Naive thymus-derived CD8-positive, alpha-beta T cell (primary cell): Measurements from ENCODE around the gene F12. TPM values are rescaled to one million over a fixed set of nuclear protein-coding genes. Genes with fewer than 3 reads are reported as not detected.
A peak's percentile ranks its signal among the peaks of the same experiment; 100 is the strongest.

Experiments
- ATAC-seq, 2 donors: fragments of 150-1000 bp; cut with Tn5 transposase in 1 of 2; sonication (Bioruptor Pico), chemical (Tn5 transposase) in 1 of 2; 1 replicate in 1 of 2; 2 replicates in 1 of 2; pipeline ENCODE4 v1.10.0; 2021; ENCODE audit warnings: mild to moderate bottlenecking in 2 of 2, moderate library complexity in 2 of 2
- POLR2A ChIA-PET: fragments of 350-600 bp; sonication (Branson Sonifier 250); formaldehyde crosslinking; loops from one replicate; lab custom pipeline; 2021; ENCODE audit warnings: antibody characterized with exemption; lab: Charles Lee
- DNase-seq, 10 donors: peaks; one replicate each; pipeline versions ENCODE4 v3.0.0 to v3.0.0-alpha.2; 2020 to 2022
- H3K27ac Mint-ChIP-seq, 10 donors: one replicate each; pipeline ENCODE4 v1.8.0; 2020 to 2022; ENCODE audit warnings: mild to moderate bottlenecking in 10 of 10, mixed read lengths in 10 of 10, moderate library complexity in 4 of 10, inconsistent platforms in 1 of 10
- H3K27me3 Mint-ChIP-seq, 5 donors: one replicate each; pipeline ENCODE4 v1.8.0; 2021 to 2022; ENCODE audit warnings: mixed read lengths in 5 of 5
- H3K36me3 Mint-ChIP-seq, 3 donors: one replicate each; pipeline ENCODE4 v1.8.0; 2020 to 2022; ENCODE audit warnings: mixed read lengths in 3 of 3, mild to moderate bottlenecking in 2 of 3, inconsistent platforms in 1 of 3
- H3K4me1 Mint-ChIP-seq, 4 donors: one replicate each; pipeline ENCODE4 v1.8.0; 2021 to 2022; ENCODE audit warnings: mixed read lengths in 4 of 4
- H3K4me3 Mint-ChIP-seq, 10 donors: one replicate each; pipeline ENCODE4 v1.8.0; 2020 to 2022; ENCODE audit warnings: mild to moderate bottlenecking in 10 of 10, mixed read lengths in 10 of 10, moderate library complexity in 6 of 10, inconsistent platforms in 1 of 10
- H3K9me3 Mint-ChIP-seq, 9 donors: one replicate each; pipeline ENCODE4 v1.8.0; 2020 to 2022; ENCODE audit warnings: mixed read lengths in 9 of 9, mild to moderate bottlenecking in 3 of 9, inconsistent platforms in 1 of 9, moderate library complexity in 1 of 9
- polyA plus RNA-seq, 3 donors: library from polyadenylated mRNA; unstranded; fragments of 300-500 nt; fragmentation: Illumina TruSeq; gene quantifications; one replicate each; pipeline ENCODE4 v1.2.3, GENCODE V29; 2021
- total RNA-seq, 8 experiments: library from RNA in 2 of 8; stranded (reverse) in 2 of 8; gene quantifications; one replicate each; pipeline ENCODE4 v1.2.3 and lab custom pipeline; 2021 to 2026

Gene F12
- total and polyA plus RNA-seq, 5 experiments from 2014 or later, result 0.21 to 0.26 (median 0.25) TPM; not detected in 2

GRCh38 chr5:177355868-177356168 is 53.5 kb downstream of the F12 start:
- Mint-ChIP-seq H3K36me3 (peaks cover 0 to 8% (median 1%) of the 10 kb centered on the region in 3 donors), H3K4me1 (peaks cover 36 to 76% (median 72%) of the 10 kb centered on the region in 4 donors), H3K9me3 (peaks cover 0 to 2% (median 0%) of the 10 kb centered on the region in 9 donors), H3K27ac (peak overlapping the region in 9 of 10 donors; percentile 74 to 95 (median 91)), H3K27me3 (no peaks in the 10 kb centered on the region), H3K4me3 (peak overlapping the region in 5 of 10 donors; percentile 11 to 98 (median 22))
- POLR2A ChIA-PET, result interaction anchor here (0.7 to 12.6 kb wide), 8 partner anchors 14 to 124 kb away, joined by 3 to 247 read pairs (median 4); no protein-coding TSS in a partner anchor
- no peak for DNase-seq
- no peak for ATAC-seq

- DNase-seq, result peak in 1 of 10 donors; percentile 50
- ATAC-seq, result no peak
- POLR2A ChIA-PET, result interaction anchor here (1.0 to 12.6 kb wide), 5 partner anchors 14 to 100 kb away, joined by 3 to 247 read pairs (median 4); partner anchors contain the start of gene GRK6
- peak overlapping the region in 8 of 10 donors; percentile 31 to 95 (median 79) for H3K27ac Mint-ChIP-seq
- H3K36me3 Mint-ChIP-seq, result peaks cover 0 to 8% (median 1%) of the 10 kb centered on the region in 3 donors
- peak overlapping the region in 4 of 10 donors; percentile 4 to 98 (median 14) for H3K4me3 Mint-ChIP-seq
- peaks cover 0 to 2% (median 0%) of the 10 kb centered on the region in 9 donors for H3K9me3 Mint-ChIP-seq
- H3K4me1 Mint-ChIP-seq, result peaks cover 36 to 75% (median 72%) of the 10 kb centered on the region in 4 donors
- no peaks in the 10 kb centered on the region for H3K27me3 Mint-ChIP-seq
Observed at GRCh38 chr5:177355162-177355867, 54.0 kb downstream of the F12 start.

GRCh38 chr5:177354711-177355110 is 54.7 kb downstream of the F12 start:
- Mint-ChIP-seq H3K4me3 (peak overlapping the region in 6 of 10 donors; percentile 5 to 62 (median 30)), H3K9me3 (peaks cover 0 to 2% (median 0%) of the 10 kb centered on the region in 9 donors), H3K36me3 (peaks cover 0 to 4% (median 1%) of the 10 kb centered on the region in 3 donors), H3K4me1 (peaks cover 34 to 75% (median 72%) of the 10 kb centered on the region in 4 donors), H3K27me3 (no peaks in the 10 kb centered on the region), H3K27ac (peak overlapping the region in 6 of 10 donors; percentile 13 to 91 (median 71))
- POLR2A ChIA-PET, result interaction anchor here (1.3 to 12.6 kb wide), 4 partner anchors 15 to 101 kb away, joined by 3 to 247 read pairs (median 4); partner anchors contain the start of gene GRK6
- DNase-seq (peak in 1 of 10 donors; percentile 31), ATAC-seq (no peak)

- H3K36me3 Mint-ChIP-seq, result peaks cover 0 to 6% (median 1%) of the 10 kb centered on the region in 3 donors
- POLR2A ChIA-PET, result interaction anchor here (1.4 to 12.6 kb wide), 3 partner anchors 15 to 72 kb away, joined by 3 to 247 read pairs (median 4); partner anchors contain the start of gene GRK6
- peaks cover 32 to 75% (median 72%) of the 10 kb centered on the region in 4 donors for H3K4me1 Mint-ChIP-seq
- peak overlapping the region in 4 of 10 donors; percentile 6 to 29 (median 18) for H3K4me3 Mint-ChIP-seq
- no peak for DNase-seq
- no peaks in the 10 kb centered on the region for H3K27me3 Mint-ChIP-seq
- no peak for ATAC-seq
- H3K27ac Mint-ChIP-seq, result peak overlapping the region in 6 of 10 donors; percentile 13 to 91 (median 50)
- peaks cover 0 to 2% (median 0%) of the 10 kb centered on the region in 9 donors for H3K9me3 Mint-ChIP-seq
Observed at GRCh38 chr5:177354256-177354655, 55.1 kb downstream of the F12 start.

- ATAC-seq (no peak), DNase-seq (no peak)
- Mint-ChIP-seq H3K4me1 (peaks cover 29 to 71% (median 71%) of the 10 kb centered on the region in 4 donors), H3K4me3 (peak overlapping the region in 5 of 10 donors; percentile 36 to 50 (median 41)), H3K36me3 (peaks cover 0 to 16% (median 1%) of the 10 kb centered on the region in 3 donors), H3K9me3 (peaks cover 0 to 2% (median 0%) of the 10 kb centered on the region in 9 donors), H3K27ac (peak overlapping the region in 3 of 10 donors; percentile 18 to 77 (median 59)), H3K27me3 (no peaks in the 10 kb centered on the region)
- POLR2A ChIA-PET, result interaction anchor here (0.7 to 12.6 kb wide), 5 partner anchors 16 to 64 kb away, joined by 4 to 247 read pairs (median 7); partner anchors contain the start of genes PRELID1 and RAB24
Observed at GRCh38 chr5:177353093-177353492, 56.3 kb downstream of the F12 start.

Other genes starting within 250 kb of the F12 start
- gene RAB24, start 105.8 kb downstream of the F12 start, total RNA-seq, result 10 to 100 TPM; 23.3 TPM
- 10 to 100 TPM; 20.8 to 26.9 (median 26.1) TPM for gene RAB24, start 105.8 kb downstream of the F12 start, polyA plus RNA-seq
- 10 to 100 TPM; 54.2 to 61.4 TPM for gene PRELID1, start 105.8 kb downstream of the F12 start, total RNA-seq
- 100 to 1,000 TPM; 163 to 204 (median 180) TPM for gene PRELID1, start 105.8 kb downstream of the F12 start, polyA plus RNA-seq
- 10 to 100 TPM; 13.6 to 18.1 TPM for gene MXD3, start 97.7 kb downstream of the F12 start, total RNA-seq
- 1 to 10 TPM in 1 of 3 donors, under 1 TPM in 2; 0.07 to 1.1 (median 0.44) TPM for gene MXD3, start 97.7 kb downstream of the F12 start, polyA plus RNA-seq
- 10 to 100 TPM; 77.1 to 89.0 TPM for gene LMAN2, start 57.9 kb downstream of the F12 start, total RNA-seq
- 100 to 1,000 TPM; 212 to 243 (median 242) TPM for gene LMAN2, start 57.9 kb downstream of the F12 start, polyA plus RNA-seq
- 100 to 1,000 TPM; 117 to 122 TPM for gene RGS14, start 51.6 kb downstream of the F12 start, total RNA-seq
- gene RGS14, start 51.6 kb downstream of the F12 start, polyA plus RNA-seq, result 10 to 100 TPM; 40.9 to 89.3 (median 45.9) TPM
- gene SLC34A1, start 25.1 kb downstream of the F12 start, total RNA-seq, result under 1 TPM; 0.16 to 0.25 TPM
- not detected for gene SLC34A1, start 25.1 kb downstream of the F12 start, polyA plus RNA-seq
- gene PFN3, start 8.9 kb downstream of the F12 start, total RNA-seq, result not detected
- not detected for gene PFN3, start 8.9 kb downstream of the F12 start, polyA plus RNA-seq
- 100 to 1,000 TPM; 176 to 181 TPM for gene GRK6, start 17.1 kb upstream of the F12 start, total RNA-seq
- gene GRK6, start 17.1 kb upstream of the F12 start, polyA plus RNA-seq, result 100 to 1,000 TPM in 2 of 3 donors, 10 to 100 TPM in 1; 83.1 to 204 (median 104) TPM
- gene PRR7, start 37.2 kb upstream of the F12 start, total RNA-seq, result 1 to 10 TPM; 7.6 to 7.7 TPM
- 10 to 100 TPM; 14.6 to 21.6 (median 20.6) TPM for gene PRR7, start 37.2 kb upstream of the F12 start, polyA plus RNA-seq
- 10 to 100 TPM; 57.0 to 62.9 TPM for gene DBN1, start 64.1 kb upstream of the F12 start, total RNA-seq
- gene DBN1, start 64.1 kb upstream of the F12 start, polyA plus RNA-seq, result 10 to 100 TPM; 20.5 to 25.3 (median 21.8) TPM
- gene PDLIM7, start 88.0 kb upstream of the F12 start, total RNA-seq, result 10 to 100 TPM; 16.7 to 19.1 TPM
- gene PDLIM7, start 88.0 kb upstream of the F12 start, polyA plus RNA-seq, result 1 to 10 TPM; 4.3 to 5.8 (median 5.3) TPM
- 1 to 10 TPM; 3.7 to 3.8 TPM for gene DOK3, start 100.3 kb upstream of the F12 start, total RNA-seq
- gene DOK3, start 100.3 kb upstream of the F12 start, polyA plus RNA-seq, result under 1 TPM in 1 of 3 donors, not detected in 2; 0.22 TPM
- gene DDX41, start 107.4 kb upstream of the F12 start, total RNA-seq, result 10 to 100 TPM; 84.0 to 86.4 TPM
- 10 to 100 TPM; 29.0 to 54.4 (median 43.0) TPM for gene DDX41, start 107.4 kb upstream of the F12 start, polyA plus RNA-seq
- 100 to 1,000 TPM; 214 to 225 TPM for gene FAM193B, start 145.0 kb upstream of the F12 start, total RNA-seq
- gene FAM193B, start 145.0 kb upstream of the F12 start, polyA plus RNA-seq, result 1 to 10 TPM; 1.6 to 5.5 (median 3.4) TPM
- 10 to 100 TPM; 61.5 to 63.1 TPM for gene TMED9, start 182.6 kb upstream of the F12 start, total RNA-seq
- gene TMED9, start 182.6 kb upstream of the F12 start, polyA plus RNA-seq, result 100 to 1,000 TPM in 1 of 3 donors, 10 to 100 TPM in 2; 89.0 to 121 (median 93.8) TPM
- gene B4GALT7, start 190.6 kb upstream of the F12 start, total RNA-seq, result 10 to 100 TPM; 36.2 to 39.3 TPM
- gene B4GALT7, start 190.6 kb upstream of the F12 start, polyA plus RNA-seq, result 10 to 100 TPM; 14.8 to 21.1 (median 18.7) TPM